WTC11 (cell line): Measurements from ENCODE around the gene RPL34. TPM values are rescaled to one million over a fixed set of nuclear protein-coding genes. Genes with fewer than 3 reads are reported as not detected.

Source experiments
- ATAC-seq: fragments of 200-7000 bp; cut with Tn5 transposase; 2 replicates; pipeline ENCODE4 v1.10.0; 2021; ENCODE audit warnings: mild to moderate bottlenecking, moderate library complexity
- CTCF ChIA-PET: fragments of 300-600 bp; sonication (Branson Sonifier 250); formaldehyde crosslinking; loops from one replicate; lab custom pipeline; 2021; ENCODE audit warnings: antibody characterized with exemption; lab: Charles Lee
- POLR2A ChIA-PET: fragments of 350-600 bp; sonication (Branson Sonifier 250); formaldehyde crosslinking; loops from one replicate; lab custom pipeline; 2021; ENCODE audit warnings: antibody characterized with exemption; lab: Charles Lee
- DNase-seq: peaks from one replicate; pipeline ENCODE4 v3.0.0; 2021; ENCODE audit warnings: low spot score
- H3K27ac Mint-ChIP-seq: 2 replicates; pipeline ENCODE4 v1.8.0; 2021; ENCODE audit warnings: mixed read lengths
- H3K27me3 Mint-ChIP-seq: 2 replicates; pipeline ENCODE4 v1.8.0; 2021; ENCODE audit warnings: low read depth, mild to moderate bottlenecking, moderate library complexity, mixed read lengths
- H3K36me3 Mint-ChIP-seq: 2 replicates; pipeline ENCODE4 v1.8.0; 2021; ENCODE audit warnings: mixed read lengths
- H3K4me1 Mint-ChIP-seq: 2 replicates; pipeline ENCODE4 v1.8.0; 2022; ENCODE audit warnings: mixed read lengths
- H3K4me3 Mint-ChIP-seq: 2 replicates; pipeline ENCODE4 v1.8.0; 2021; ENCODE audit warnings: mild to moderate bottlenecking, moderate library complexity, mixed read lengths
- H3K9me3 Mint-ChIP-seq: 2 replicates; pipeline ENCODE4 v1.8.0; 2021; ENCODE audit warnings: mixed read lengths
- AR ChIP-seq: fragments of 250-450 bp; sonication (Bioruptor Pico); IDR thresholded peaks from 2 replicates; pipeline ENCODE4 v1.9.0; 2021; ENCODE audit warnings: mild to moderate bottlenecking
- ATF3 ChIP-seq: sonication (generic); formaldehyde crosslinking; conservative IDR thresholded peaks from 2 replicates; pipeline ENCODE4 v1.8.1; 2022; ENCODE audit warnings: mild to moderate bottlenecking, missing genetic modification reagents
- CREM ChIP-seq: sonication (generic); formaldehyde crosslinking; IDR thresholded peaks from 2 replicates; pipeline ENCODE4 v1.8.1; 2022; ENCODE audit warnings: mild to moderate bottlenecking, missing genetic modification reagents, moderate library complexity
- ETV6 ChIP-seq: sonication (generic); formaldehyde crosslinking; IDR thresholded peaks from 2 replicates; pipeline ENCODE4 v1.8.1; 2022; ENCODE audit warnings: mild to moderate bottlenecking, missing genetic modification reagents
- FOXJ3 ChIP-seq: sonication (generic); formaldehyde crosslinking; IDR thresholded peaks from 2 replicates; pipeline ENCODE4 v1.9.0; 2021; ENCODE audit warnings: missing genetic modification reagents, mild to moderate bottlenecking, borderline replicate concordance
- FOXP1 ChIP-seq: sonication (generic); formaldehyde crosslinking; IDR thresholded peaks from 2 replicates; pipeline ENCODE4 v1.8.0; 2022; ENCODE audit warnings: missing genetic modification reagents, mild to moderate bottlenecking, moderate library complexity, borderline replicate concordance
- GRHL2 ChIP-seq: fragments of 250-450 bp; sonication (Bioruptor Pico); IDR thresholded peaks from 2 replicates; pipeline ENCODE4 v1.8.0; 2022; ENCODE audit warnings: mild to moderate bottlenecking, moderate library complexity; ENCODE audit not compliant: insufficient replicate concordance, severe bottlenecking
- JAZF1 ChIP-seq: fragments of 250-450 bp; sonication (Bioruptor Pico); IDR thresholded peaks from 2 replicates; pipeline ENCODE4 v1.9.0; 2021; ENCODE audit warnings: moderate library complexity, mild to moderate bottlenecking, inconsistent platforms
- KAT7 ChIP-seq: sonication (generic); formaldehyde crosslinking; IDR thresholded peaks from 2 replicates; pipeline ENCODE4 v1.8.1; 2023; ENCODE audit warnings: missing genetic modification reagents, mild to moderate bottlenecking, borderline replicate concordance
- OVOL2 ChIP-seq: fragments of 250-450 bp; sonication (Bioruptor Pico); IDR thresholded peaks from 2 replicates; pipeline ENCODE4 v1.9.0; 2021; ENCODE audit warnings: mild to moderate bottlenecking, borderline replicate concordance
- RELA ChIP-seq: sonication (generic); formaldehyde crosslinking; IDR thresholded peaks from 2 replicates; pipeline ENCODE4 v1.8.1; 2022; ENCODE audit warnings: missing genetic modification reagents, mild to moderate bottlenecking, borderline replicate concordance
- RORB ChIP-seq: fragments of 250-450 bp; sonication (Bioruptor Pico); IDR thresholded peaks from 2 replicates; pipeline ENCODE4 v1.9.0; 2021; ENCODE audit warnings: mild to moderate bottlenecking
- TEAD1 ChIP-seq: sonication (generic); formaldehyde crosslinking; IDR thresholded peaks from 2 replicates; pipeline ENCODE4 v1.8.0; 2022; ENCODE audit warnings: mild to moderate bottlenecking, missing genetic modification reagents
- ZBTB43 ChIP-seq: sonication (generic); formaldehyde crosslinking; IDR thresholded peaks from 2 replicates; pipeline ENCODE4 v1.8.1; 2023; ENCODE audit warnings: mild to moderate bottlenecking, missing genetic modification reagents
- ZNF263 ChIP-seq: sonication (generic); formaldehyde crosslinking; IDR thresholded peaks from 2 replicates; pipeline ENCODE4 v1.8.1; 2022; ENCODE audit warnings: low read depth, mild to moderate bottlenecking, moderate library complexity, missing genetic modification reagents
- ZNF423 ChIP-seq: fragments of 250-450 bp; sonication (Bioruptor Pico); IDR thresholded peaks from 2 replicates; pipeline ENCODE4 v2.1.2; 2022; ENCODE audit warnings: mild to moderate bottlenecking, moderate library complexity
- ZSCAN18 ChIP-seq: fragments of 250-450 bp; sonication (Bioruptor Pico); IDR thresholded peaks from 2 replicates; pipeline ENCODE4 v2.1.2; 2022; ENCODE audit warnings: mild to moderate bottlenecking, moderate library complexity
- total RNA-seq: library from RNA; stranded (reverse); gene quantifications from 3 replicates; pipeline ENCODE4 v1.2.3, GENCODE V29; 2021
- TF ChIP-seq, protein P1 (sequence below): sonication (generic); formaldehyde crosslinking; conservative IDR thresholded peaks from 2 replicates; pipeline ENCODE4 v1.8.1; 2023; ENCODE audit warnings: mild to moderate bottlenecking, low read depth, missing genetic modification reagents, moderate library complexity
- TF ChIP-seq, protein P2 (sequence below): sonication (generic); formaldehyde crosslinking; IDR thresholded peaks from 2 replicates; pipeline ENCODE4 v1.8.1; 2023; ENCODE audit warnings: mild to moderate bottlenecking, missing genetic modification reagents
- TF ChIP-seq, protein P3 (sequence below): fragments of 250-450 bp; sonication (Bioruptor Pico); IDR thresholded peaks from 2 replicates; pipeline ENCODE4 v1.9.0; 2021; ENCODE audit warnings: mild to moderate bottlenecking
- TF ChIP-seq, protein P4 (sequence below): sonication (generic); formaldehyde crosslinking; IDR thresholded peaks from 2 replicates; pipeline ENCODE4 v1.8.1; 2022; ENCODE audit warnings: missing genetic modification reagents, borderline replicate concordance

The RPL34 gene
- total RNA-seq, 1 experiment from 2014 or later, result 1,253 TPM

- ATAC-seq, result no peak
- Mint-ChIP-seq H3K4me1 (peaks cover 8% of the 10 kb centered on the region), H3K36me3 (peaks cover 79% of the 10 kb centered on the region), H3K27ac (no peak overlapping the region)
- POLR2A ChIA-PET, result no interaction called here
- CTCF ChIA-PET, result interaction anchor here (0.7 kb wide), 1 partner anchor 22 kb away, joined by 3 read pairs; the partner anchor contains the start of gene OSTC
- no peak for TF ChIP-seq JAZF1 (CRISPR knock-in tag)
- no peak for TF ChIP-seq OVOL2 (CRISPR knock-in tag)
- TF ChIP-seq, protein P1, sequence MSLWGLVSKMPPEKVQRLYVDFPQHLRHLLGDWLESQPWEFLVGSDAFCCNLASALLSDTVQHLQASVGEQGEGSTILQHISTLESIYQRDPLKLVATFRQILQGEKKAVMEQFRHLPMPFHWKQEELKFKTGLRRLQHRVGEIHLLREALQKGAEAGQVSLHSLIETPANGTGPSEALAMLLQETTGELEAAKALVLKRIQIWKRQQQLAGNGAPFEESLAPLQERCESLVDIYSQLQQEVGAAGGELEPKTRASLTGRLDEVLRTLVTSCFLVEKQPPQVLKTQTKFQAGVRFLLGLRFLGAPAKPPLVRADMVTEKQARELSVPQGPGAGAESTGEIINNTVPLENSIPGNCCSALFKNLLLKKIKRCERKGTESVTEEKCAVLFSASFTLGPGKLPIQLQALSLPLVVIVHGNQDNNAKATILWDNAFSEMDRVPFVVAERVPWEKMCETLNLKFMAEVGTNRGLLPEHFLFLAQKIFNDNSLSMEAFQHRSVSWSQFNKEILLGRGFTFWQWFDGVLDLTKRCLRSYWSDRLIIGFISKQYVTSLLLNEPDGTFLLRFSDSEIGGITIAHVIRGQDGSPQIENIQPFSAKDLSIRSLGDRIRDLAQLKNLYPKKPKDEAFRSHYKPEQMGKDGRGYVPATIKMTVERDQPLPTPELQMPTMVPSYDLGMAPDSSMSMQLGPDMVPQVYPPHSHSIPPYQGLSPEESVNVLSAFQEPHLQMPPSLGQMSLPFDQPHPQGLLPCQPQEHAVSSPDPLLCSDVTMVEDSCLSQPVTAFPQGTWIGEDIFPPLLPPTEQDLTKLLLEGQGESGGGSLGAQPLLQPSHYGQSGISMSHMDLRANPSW (CRISPR knock-in tag), result no peak
- TF ChIP-seq, protein P2, sequence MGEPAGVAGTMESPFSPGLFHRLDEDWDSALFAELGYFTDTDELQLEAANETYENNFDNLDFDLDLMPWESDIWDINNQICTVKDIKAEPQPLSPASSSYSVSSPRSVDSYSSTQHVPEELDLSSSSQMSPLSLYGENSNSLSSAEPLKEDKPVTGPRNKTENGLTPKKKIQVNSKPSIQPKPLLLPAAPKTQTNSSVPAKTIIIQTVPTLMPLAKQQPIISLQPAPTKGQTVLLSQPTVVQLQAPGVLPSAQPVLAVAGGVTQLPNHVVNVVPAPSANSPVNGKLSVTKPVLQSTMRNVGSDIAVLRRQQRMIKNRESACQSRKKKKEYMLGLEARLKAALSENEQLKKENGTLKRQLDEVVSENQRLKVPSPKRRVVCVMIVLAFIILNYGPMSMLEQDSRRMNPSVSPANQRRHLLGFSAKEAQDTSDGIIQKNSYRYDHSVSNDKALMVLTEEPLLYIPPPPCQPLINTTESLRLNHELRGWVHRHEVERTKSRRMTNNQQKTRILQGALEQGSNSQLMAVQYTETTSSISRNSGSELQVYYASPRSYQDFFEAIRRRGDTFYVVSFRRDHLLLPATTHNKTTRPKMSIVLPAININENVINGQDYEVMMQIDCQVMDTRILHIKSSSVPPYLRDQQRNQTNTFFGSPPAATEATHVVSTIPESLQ (CRISPR knock-in tag), result no peak
- TF ChIP-seq FOXJ3 (CRISPR knock-in tag), result no peak
- no peak for TF ChIP-seq ZNF423
- no peak for TF ChIP-seq ZSCAN18
- TF ChIP-seq AR (CRISPR knock-in tag), result no peak
- TF ChIP-seq FOXP1 (CRISPR knock-in tag), result no peak
- TF ChIP-seq, protein P3, sequence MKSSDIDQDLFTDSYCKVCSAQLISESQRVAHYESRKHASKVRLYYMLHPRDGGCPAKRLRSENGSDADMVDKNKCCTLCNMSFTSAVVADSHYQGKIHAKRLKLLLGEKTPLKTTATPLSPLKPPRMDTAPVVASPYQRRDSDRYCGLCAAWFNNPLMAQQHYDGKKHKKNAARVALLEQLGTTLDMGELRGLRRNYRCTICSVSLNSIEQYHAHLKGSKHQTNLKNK (CRISPR knock-in tag), result no peak
- no peak for TF ChIP-seq RORB (CRISPR knock-in tag)
- TF ChIP-seq, all 79 proteins: peak for 0
- no peak for DNase-seq
- Mint-ChIP-seq H3K9me3 (no peaks in the 10 kb centered on the region), H3K27me3 (no peaks in the 10 kb centered on the region), H3K4me3 (no peak overlapping the region)
Observed at GRCh38 chr4:108628411-108628810, 8.0 kb downstream of the RPL34 start.

DNA sequence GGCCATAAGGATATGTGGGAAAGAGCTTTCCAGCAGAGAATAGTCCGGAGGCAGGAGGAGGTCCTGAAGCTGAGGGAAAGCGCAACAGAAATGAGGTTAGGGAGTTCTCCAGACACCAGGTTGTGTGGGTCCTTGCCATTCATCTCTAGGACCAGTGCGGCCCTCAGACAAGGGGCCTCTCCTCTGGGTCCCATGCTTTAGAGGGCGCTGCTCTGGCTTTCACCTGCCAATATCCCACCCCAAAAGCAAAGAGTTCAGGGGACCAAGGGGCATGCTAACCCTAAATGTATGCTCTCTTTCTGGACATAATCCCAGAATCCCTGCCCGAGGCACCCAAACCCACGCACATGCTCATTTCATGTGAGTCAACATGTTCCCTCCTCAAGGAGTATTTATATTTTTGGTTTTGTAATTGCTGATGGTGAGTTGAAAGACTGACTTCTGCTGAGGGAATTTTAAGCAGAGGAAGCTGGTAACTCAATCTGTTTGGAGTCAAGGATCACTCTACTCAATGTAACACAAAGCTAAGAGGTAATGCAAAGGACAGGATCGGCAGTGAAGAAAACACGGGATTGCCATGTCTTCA, 14.8 kb downstream of the RPL34 start:
- Mint-ChIP-seq H3K4me3 (no peak overlapping the region), H3K4me1 (no peaks in the 10 kb centered on the region), H3K27me3 (no peaks in the 10 kb centered on the region), H3K27ac (peak overlapping the region; percentile 77), H3K9me3 (no peaks in the 10 kb centered on the region), H3K36me3 (peaks cover 41% of the 10 kb centered on the region)
- CTCF ChIA-PET, result interaction anchor here (1.0 kb wide), 1 partner anchor 63 kb away, joined by 3 read pairs; no protein-coding TSS in a partner anchor
- no peak for DNase-seq
- TF ChIP-seq GRHL2 (CRISPR knock-in tag), result no peak
- TF ChIP-seq ATF3 (CRISPR knock-in tag), result no peak
- TF ChIP-seq RELA (CRISPR knock-in tag), result no peak
- TF ChIP-seq RORB (CRISPR knock-in tag), result no peak
- no peak for TF ChIP-seq KAT7
- no peak for TF ChIP-seq ZBTB43 (CRISPR knock-in tag)
- no peak for TF ChIP-seq ZNF263 (CRISPR knock-in tag)
- no peak for TF ChIP-seq CREM (CRISPR knock-in tag)
- no peak for TF ChIP-seq ETV6 (CRISPR knock-in tag)
- TF ChIP-seq, protein P4, sequence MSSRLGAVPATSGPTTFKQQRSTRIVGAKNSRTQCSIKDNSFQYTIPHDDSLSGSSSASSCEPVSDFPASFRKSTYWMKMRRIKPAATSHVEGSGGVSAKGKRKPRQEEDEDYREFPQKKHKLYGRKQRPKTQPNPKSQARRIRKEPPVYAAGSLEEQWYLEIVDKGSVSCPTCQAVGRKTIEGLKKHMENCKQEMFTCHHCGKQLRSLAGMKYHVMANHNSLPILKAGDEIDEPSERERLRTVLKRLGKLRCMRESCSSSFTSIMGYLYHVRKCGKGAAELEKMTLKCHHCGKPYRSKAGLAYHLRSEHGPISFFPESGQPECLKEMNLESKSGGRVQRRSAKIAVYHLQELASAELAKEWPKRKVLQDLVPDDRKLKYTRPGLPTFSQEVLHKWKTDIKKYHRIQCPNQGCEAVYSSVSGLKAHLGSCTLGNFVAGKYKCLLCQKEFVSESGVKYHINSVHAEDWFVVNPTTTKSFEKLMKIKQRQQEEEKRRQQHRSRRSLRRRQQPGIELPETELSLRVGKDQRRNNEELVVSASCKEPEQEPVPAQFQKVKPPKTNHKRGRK (CRISPR knock-in tag), result no peak
- TF ChIP-seq TEAD1 (CRISPR knock-in tag), result no peak
- POLR2A ChIA-PET, result interaction anchor here (0.7 kb wide), 1 partner anchor 13 kb away, joined by 3 read pairs; no protein-coding TSS in a partner anchor
- ATAC-seq, result peak; percentile 66
